ENCODE data around the gene WIPF2. TPM values are rescaled to one million over a fixed set of nuclear protein-coding genes. Genes with fewer than 3 reads are reported as not detected.

WIPF2 gene
- total and polyA plus RNA-seq, 9 donors = 6.1 to 27.8 (median 18.4) TPM

- TF ChIP-seq, protein P1, sequence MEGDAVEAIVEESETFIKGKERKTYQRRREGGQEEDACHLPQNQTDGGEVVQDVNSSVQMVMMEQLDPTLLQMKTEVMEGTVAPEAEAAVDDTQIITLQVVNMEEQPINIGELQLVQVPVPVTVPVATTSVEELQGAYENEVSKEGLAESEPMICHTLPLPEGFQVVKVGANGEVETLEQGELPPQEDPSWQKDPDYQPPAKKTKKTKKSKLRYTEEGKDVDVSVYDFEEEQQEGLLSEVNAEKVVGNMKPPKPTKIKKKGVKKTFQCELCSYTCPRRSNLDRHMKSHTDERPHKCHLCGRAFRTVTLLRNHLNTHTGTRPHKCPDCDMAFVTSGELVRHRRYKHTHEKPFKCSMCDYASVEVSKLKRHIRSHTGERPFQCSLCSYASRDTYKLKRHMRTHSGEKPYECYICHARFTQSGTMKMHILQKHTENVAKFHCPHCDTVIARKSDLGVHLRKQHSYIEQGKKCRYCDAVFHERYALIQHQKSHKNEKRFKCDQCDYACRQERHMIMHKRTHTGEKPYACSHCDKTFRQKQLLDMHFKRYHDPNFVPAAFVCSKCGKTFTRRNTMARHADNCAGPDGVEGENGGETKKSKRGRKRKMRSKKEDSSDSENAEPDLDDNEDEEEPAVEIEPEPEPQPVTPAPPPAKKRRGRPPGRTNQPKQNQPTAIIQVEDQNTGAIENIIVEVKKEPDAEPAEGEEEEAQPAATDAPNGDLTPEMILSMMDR (IDR thresholded peaks at IDR 0.05) = no peak
- TF ChIP-seq POLR2A (IDR thresholded peaks at IDR 0.05) (no peak), EP300 (IDR thresholded peaks at IDR 0.05) (no peak)
- H3K27me3 ChIP-seq = no peaks in the 10 kb centered on the region
- H3K27ac ChIP-seq = no peak overlapping the region
- peak in 2 of 5 donors; percentile 8 to 20 for DNase-seq
- no peaks in the 10 kb centered on the region for H3K36me3 ChIP-seq
- no peak overlapping the region for H3K4me3 ChIP-seq
- peaks cover 36% of the 10 kb centered on the region for H3K4me1 ChIP-seq (ENCODE audit: insufficient read depth)
- H3K9me3 ChIP-seq = no peaks in the 10 kb centered on the region
- intact Hi-C loops (cut with DNase I) = loop anchor here in 2 of 4 donors (2.0 to 10.0 kb wide), 3 partner anchors 43 to 245 kb away; no protein-coding TSS in a partner anchor
- 70 to 77% (median 75%) methylated on average over 2 of the region's 2 CpGs for WGBS, 3 donors
Observed at GRCh38 chr17:40309949-40310510, 90.9 kb downstream of the WIPF2 start.

DNA sequence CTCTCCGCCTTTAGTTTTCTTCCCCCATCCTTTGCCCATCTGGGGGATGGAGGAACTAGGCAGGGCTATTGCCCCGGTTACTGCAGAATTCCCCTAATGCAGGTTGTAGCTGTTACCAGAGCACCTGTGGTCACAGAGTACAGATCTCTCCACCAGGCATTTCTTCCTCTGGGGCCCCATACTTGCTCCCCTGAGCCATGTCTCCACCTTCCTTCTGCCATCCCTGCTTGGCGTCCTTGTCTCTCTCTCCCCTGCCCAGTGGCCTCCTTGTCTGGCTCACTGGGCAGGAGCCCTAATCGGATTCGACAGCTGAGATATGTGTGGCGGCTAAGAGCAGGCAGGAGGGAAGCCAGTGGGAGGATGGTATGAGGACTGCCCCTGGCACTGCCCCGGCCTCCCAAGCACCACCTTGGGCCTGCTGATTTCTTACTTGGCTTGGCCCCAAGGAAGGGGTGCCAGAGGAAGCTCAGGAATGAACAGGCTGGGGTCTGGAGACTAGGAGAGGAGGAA lies 91.8 kb downstream of the WIPF2 start:
- peaks cover 36% of the 10 kb centered on the region for H3K4me1 ChIP-seq (ENCODE audit: insufficient read depth)
- H3K9me3 ChIP-seq = no peaks in the 10 kb centered on the region
- no peaks in the 10 kb centered on the region for H3K36me3 ChIP-seq
- no peak overlapping the region for H3K27ac ChIP-seq
- H3K4me3 ChIP-seq = no peak overlapping the region
- no peaks in the 10 kb centered on the region for H3K27me3 ChIP-seq
- TF ChIP-seq, protein P1 (IDR thresholded peaks at IDR 0.05) = no peak
- TF ChIP-seq POLR2A (IDR thresholded peaks at IDR 0.05) = no peak
- WGBS, 3 donors = 72 to 79% (median 73%) methylated on average over 7 of the region's 7 CpGs
- intact Hi-C loops (cut with DNase I) = no loop called here
- peak in 2 of 5 donors; percentile 9 to 21 for DNase-seq

- peak in 4 of 5 donors; percentile 44 to 77 (median 58) for DNase-seq
- H3K4me1 ChIP-seq (ENCODE audit: insufficient read depth) = peaks cover 36% of the 10 kb centered on the region
- TF ChIP-seq EP300 (IDR thresholded peaks at IDR 0.05) (no peak), POLR2A (IDR thresholded peaks at IDR 0.05) (no peak)
- TF ChIP-seq, protein P1 (IDR thresholded peaks at IDR 0.05) = no peak
- H3K27me3 ChIP-seq = no peaks in the 10 kb centered on the region
- no peak overlapping the region for H3K4me3 ChIP-seq
- peak overlapping the region in 1 of 2 donors; percentile 5 for H3K27ac ChIP-seq
- intact Hi-C loops (cut with DNase I) = no loop called here
- H3K36me3 ChIP-seq = no peaks in the 10 kb centered on the region
- WGBS, 3 donors = 59 to 70% (median 63%) methylated on average over 2 of the region's 2 CpGs
- no peaks in the 10 kb centered on the region for H3K9me3 ChIP-seq
Observed at GRCh38 chr17:40311575-40311974, 92.5 kb downstream of the WIPF2 start.

GRCh38 chr17:40312131-40312731 lies 93.1 kb downstream of the WIPF2 start:
- Histone ChIP-seq H3K4me3 (no peak overlapping the region), H3K36me3 (no peaks in the 10 kb centered on the region), H3K4me1 (ENCODE audit: insufficient read depth) (peaks cover 36% of the 10 kb centered on the region), H3K27ac (peak overlapping the region in 1 of 2 donors; percentile 5), H3K9me3 (no peaks in the 10 kb centered on the region), H3K27me3 (no peaks in the 10 kb centered on the region)
- TF ChIP-seq EP300 (IDR thresholded peaks at IDR 0.05) (no peak), POLR2A (IDR thresholded peaks at IDR 0.05) (no peak)
- TF ChIP-seq, protein P1 (IDR thresholded peaks at IDR 0.05) = no peak
- intact Hi-C loops (cut with DNase I) = no loop called here
- peak in 3 of 5 donors; percentile 8 to 26 (median 21) for DNase-seq
- WGBS, 3 donors = 54 to 60% (median 56%) methylated on average over 7 of the region's 7 CpGs

Measured in ovary (tissue), 9 donors.